NCI-H146 treated with DMSO at 0.1 percent for 48 hours (cell line): ENCODE data around the gene CDK12.

Source experiments
- DNase-seq: peaks from one replicate; lab custom pipeline; 2025; ENCODE audit not compliant: unreplicated experiment; lab: John Stamatoyannopoulos, UW

Gene CDK12

DNA sequence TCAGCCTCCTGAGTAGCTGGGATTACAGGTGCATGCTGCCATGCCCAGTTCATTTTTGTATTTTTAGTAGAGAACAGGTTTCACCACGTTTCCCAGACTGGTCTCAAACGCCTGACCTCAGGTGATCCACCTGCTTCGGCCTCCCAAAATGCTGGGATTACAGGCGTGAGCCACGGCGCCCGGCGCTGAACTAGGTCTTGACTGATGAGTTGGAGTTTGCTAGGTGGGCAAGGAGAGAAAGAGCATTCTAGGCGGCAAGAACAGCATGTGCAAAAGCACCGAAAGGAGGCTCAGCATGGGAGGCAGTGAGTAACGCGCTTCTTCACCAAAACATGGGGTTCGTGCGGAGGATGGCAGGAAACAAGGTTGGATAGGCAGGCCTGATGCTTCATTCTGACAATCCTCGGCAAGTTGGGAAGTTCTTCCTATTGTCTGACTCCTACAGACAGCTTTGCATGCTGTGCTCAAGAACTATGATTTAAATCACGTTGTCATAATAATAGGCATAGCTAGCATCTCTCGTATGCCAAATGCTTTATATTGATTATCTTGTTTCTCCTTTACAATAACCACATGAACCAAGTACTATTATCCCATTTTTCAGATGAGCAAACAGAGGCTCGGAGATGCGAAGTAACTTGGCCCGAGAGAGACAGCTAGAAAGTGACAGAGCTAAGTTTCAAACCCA lies 119.9 kb downstream of the CDK12 start:
- no peak for DNase-seq

DNA sequence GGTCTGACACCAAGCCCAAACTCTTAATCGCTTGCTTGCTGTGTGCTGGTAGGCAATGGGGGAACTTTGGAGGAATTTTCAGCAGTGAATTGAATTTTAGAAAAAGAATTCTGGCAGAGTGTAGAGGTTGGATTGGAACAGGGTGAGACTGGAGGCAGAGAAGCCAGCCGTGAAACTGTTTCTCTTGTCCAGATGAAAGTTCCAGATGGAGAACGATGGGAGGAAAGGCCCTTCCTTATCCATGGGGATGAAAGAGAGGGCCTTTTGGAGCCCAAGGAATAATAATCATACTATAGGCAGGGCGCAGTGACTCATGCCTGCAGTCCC lies 120.4 kb downstream of the CDK12 start:
- no peak for DNase-seq

DNA sequence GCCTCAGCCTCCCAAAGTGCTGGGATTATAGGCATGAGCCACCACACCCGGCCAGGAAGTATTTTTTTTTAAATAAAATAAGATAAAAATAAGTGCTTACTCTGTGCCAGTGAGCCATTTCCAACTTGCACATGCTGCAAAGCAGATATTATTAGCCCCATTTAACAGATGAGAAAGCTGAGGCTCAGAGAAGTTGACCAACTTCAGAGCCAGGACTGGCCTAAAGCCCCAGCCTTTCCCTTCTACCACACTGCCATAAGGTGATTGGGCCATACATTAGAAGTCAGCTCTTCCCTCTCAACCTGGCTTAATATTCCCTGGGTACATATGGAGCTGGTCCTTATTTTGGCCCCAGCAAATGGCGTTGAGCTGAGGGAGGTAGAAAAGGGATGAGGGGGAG lies 121.4 kb downstream of the CDK12 start:
- no peak for DNase-seq
